DND-41 (cell line): ENCODE data around the gene ATF7IP.
A peak's percentile ranks its signal among the peaks of the same experiment; 100 is the strongest.

Experiments
- ATAC-seq: fragments of 200-7000 bp; cut with Tn5 transposase; 3 replicates; pipeline ENCODE4 v1.9.1; 2021; ENCODE audit warnings: low read depth; ENCODE audit not compliant: insufficient read depth
- DNase-seq: peaks from one replicate; pipeline ENCODE4 v3.0.0-alpha.2; 2020
- H2AFZ ChIP-seq: 2 replicates; pipeline ENCODE4 v1.6.0; 2012; ENCODE audit warnings: low read depth, low read length
- H3K27ac ChIP-seq: 2 replicates; pipeline ENCODE4 v1.5.1; 2012; ENCODE audit warnings: low read length, inconsistent platforms
- H3K27me3 ChIP-seq: fragments of 200-600 bp; sonication (generic); 2 replicates; pipeline ENCODE4 v1.6.0; 2012; ENCODE audit warnings: low read length, mild to moderate bottlenecking, inconsistent platforms; ENCODE audit not compliant: insufficient read depth, poor library complexity
- H3K36me3 ChIP-seq: 2 replicates; pipeline ENCODE4 v1.5.1; 2012; ENCODE audit warnings: low read length, inconsistent platforms; ENCODE audit not compliant: insufficient read depth
- H3K4me1 ChIP-seq: 2 replicates; pipeline ENCODE4 v1.5.1; 2012; ENCODE audit warnings: mild to moderate bottlenecking, low read length; ENCODE audit not compliant: insufficient read depth
- H3K4me2 ChIP-seq: 2 replicates; pipeline ENCODE4 v1.6.0; 2012; ENCODE audit warnings: mild to moderate bottlenecking, moderate library complexity, low read length, inconsistent platforms; ENCODE audit not compliant: insufficient read depth
- H3K4me3 ChIP-seq, 2 experiments: fragments of 200-600 bp in 1 of 2; shearing (Covaris generic) in 1 of 2; 2 replicates each; pipeline ENCODE4 v1.5.1; 2012 to 2016; ENCODE audit warnings: inconsistent platforms in 2 of 2, low read length in 2 of 2, mild to moderate bottlenecking in 2 of 2, low read depth in 1 of 2, moderate library complexity in 1 of 2
- H3K79me2 ChIP-seq: 2 replicates; pipeline ENCODE4 v1.6.0; 2012; ENCODE audit warnings: low read length, inconsistent platforms; ENCODE audit not compliant: insufficient read depth
- H3K9ac ChIP-seq: 2 replicates; pipeline ENCODE4 v1.6.0; 2012; ENCODE audit warnings: low read depth, mild to moderate bottlenecking, inconsistent platforms, low read length, moderate library complexity
- H3K9me3 ChIP-seq: 2 replicates; pipeline ENCODE4 v1.5.1; 2012; ENCODE audit warnings: low read length, moderate library complexity, mild to moderate bottlenecking, inconsistent platforms; ENCODE audit not compliant: insufficient read depth, severe bottlenecking
- H4K20me1 ChIP-seq: 2 replicates; pipeline ENCODE4 v1.6.0; 2012; ENCODE audit warnings: low read length; ENCODE audit not compliant: insufficient read depth
- EZH2 ChIP-seq: IDR thresholded peaks from 3 replicates; pipeline ENCODE4 v1.6.1; 2012; ENCODE audit warnings: borderline replicate concordance, low read depth, mild to moderate bottlenecking, moderate library complexity, low read length, inconsistent platforms; ENCODE audit not compliant: severe bottlenecking
- TF ChIP-seq, protein P1 (sequence below): IDR thresholded peaks from 2 replicates; pipeline ENCODE4 v1.5.1; 2012; ENCODE audit warnings: borderline replicate concordance, low read length, moderate library complexity, mild to moderate bottlenecking; ENCODE audit not compliant: poor library complexity, severe bottlenecking; ENCODE audit errors: extremely low read depth

ATF7IP gene

DNA sequence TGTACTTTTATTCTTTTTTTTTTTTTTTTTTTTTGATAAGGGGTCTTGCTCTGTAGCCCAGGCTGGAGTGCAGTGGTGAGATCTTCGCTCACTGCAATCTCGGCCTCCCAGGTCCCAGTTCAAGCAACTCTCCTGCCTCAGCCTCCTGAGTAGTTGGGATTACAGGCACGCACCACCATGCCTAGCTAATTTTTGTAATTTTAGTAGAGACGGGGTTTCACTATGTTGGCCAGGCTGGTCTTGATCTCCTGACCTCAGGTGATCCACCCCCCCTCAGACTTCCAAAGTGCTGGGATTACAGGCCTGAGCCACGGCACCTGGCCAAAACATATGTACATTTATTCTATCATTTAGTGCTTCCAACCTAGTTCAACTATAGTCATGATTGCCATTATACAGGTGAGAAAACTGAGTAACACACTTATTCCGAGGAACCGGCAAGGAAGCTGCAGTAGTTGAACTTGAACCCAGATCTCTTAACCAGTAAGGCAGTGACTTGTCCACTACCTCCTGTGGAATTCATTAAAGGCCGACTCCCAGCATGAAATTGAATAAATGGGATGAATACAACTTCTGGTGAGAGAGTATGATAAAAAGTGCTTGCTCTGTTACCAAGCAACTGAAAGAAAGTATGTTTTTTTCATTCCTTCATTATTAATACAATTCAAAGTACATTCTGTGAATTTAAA lies 755 bp upstream of the ATF7IP start:
- Histone ChIP-seq H3K79me2 (peaks cover 37% of the 10 kb centered on the region), H3K27me3 (no peaks in the 10 kb centered on the region), H3K4me1 (peaks cover 8% of the 10 kb centered on the region), H3K36me3 (no peaks in the 10 kb centered on the region; the same call in 1 of the 2 replicates), H2AFZ (peak overlapping the region; percentile 65), H3K4me2 (peak overlapping the region; percentile 55), H3K9ac (peak overlapping the region; percentile 62), H4K20me1 (no peaks in the 10 kb centered on the region), H3K9me3 (no peaks in the 10 kb centered on the region), H3K4me3 (peak overlapping the region in 1 of 2 experiments; percentile 59; a peak in 3 of 4 replicates), H3K27ac (peak overlapping the region; percentile 80)
- TF ChIP-seq EZH2 = no peak
- TF ChIP-seq, protein P1, sequence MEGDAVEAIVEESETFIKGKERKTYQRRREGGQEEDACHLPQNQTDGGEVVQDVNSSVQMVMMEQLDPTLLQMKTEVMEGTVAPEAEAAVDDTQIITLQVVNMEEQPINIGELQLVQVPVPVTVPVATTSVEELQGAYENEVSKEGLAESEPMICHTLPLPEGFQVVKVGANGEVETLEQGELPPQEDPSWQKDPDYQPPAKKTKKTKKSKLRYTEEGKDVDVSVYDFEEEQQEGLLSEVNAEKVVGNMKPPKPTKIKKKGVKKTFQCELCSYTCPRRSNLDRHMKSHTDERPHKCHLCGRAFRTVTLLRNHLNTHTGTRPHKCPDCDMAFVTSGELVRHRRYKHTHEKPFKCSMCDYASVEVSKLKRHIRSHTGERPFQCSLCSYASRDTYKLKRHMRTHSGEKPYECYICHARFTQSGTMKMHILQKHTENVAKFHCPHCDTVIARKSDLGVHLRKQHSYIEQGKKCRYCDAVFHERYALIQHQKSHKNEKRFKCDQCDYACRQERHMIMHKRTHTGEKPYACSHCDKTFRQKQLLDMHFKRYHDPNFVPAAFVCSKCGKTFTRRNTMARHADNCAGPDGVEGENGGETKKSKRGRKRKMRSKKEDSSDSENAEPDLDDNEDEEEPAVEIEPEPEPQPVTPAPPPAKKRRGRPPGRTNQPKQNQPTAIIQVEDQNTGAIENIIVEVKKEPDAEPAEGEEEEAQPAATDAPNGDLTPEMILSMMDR = no peak
- DNase-seq (no peak), ATAC-seq (no peak)

DNA sequence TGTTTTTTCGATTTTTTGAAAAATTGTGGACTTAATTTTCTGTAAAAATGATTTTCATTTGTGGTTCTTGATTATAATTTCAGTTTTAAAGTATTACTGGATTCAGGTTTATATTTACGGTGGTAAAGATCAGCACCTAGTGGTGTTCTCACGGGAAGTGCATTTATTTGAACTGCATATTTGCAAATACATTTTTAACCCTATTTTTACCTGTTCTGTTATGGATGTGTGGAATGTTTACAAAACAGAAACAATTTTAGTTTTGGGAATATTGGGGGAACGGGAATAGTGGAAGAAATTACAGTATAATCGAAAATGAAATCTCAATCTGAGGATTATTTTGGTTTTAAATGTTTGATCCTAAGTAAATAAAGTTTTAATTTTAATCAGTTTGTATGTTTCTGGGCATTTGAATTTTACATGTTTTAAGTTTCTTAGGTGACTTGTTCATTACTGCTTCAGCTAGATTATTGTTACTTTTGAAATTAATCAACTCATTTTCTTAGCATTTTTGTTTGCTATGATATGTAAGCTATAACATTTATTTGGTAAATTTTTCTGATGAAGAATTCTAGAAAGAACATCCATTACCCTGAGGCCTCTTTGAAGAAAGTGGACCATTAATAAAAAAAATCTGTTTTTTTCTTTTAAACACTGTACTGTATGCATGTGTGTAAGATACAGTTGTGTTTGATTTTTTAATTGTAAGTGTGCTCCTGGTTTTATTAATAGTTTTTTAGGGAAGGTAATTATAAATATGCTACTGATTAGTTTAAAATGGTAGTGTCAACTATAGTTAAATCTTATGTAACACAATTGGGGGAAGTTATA lies 942 bp downstream of the ATF7IP start:
- H3K9me3 ChIP-seq = no peaks in the 10 kb centered on the region
- TF ChIP-seq, protein P1 = peak; percentile 39
- no peak for TF ChIP-seq EZH2
- H3K36me3 ChIP-seq = no peaks in the 10 kb centered on the region; the same call in 1 of the 2 replicates
- no peaks in the 10 kb centered on the region for H3K27me3 ChIP-seq
- H2AFZ ChIP-seq = no peak overlapping the region; the same call in 1 of the 2 replicates
- ATAC-seq = no peak
- peak overlapping the region; percentile 62 for H3K9ac ChIP-seq
- peaks cover 10% of the 10 kb centered on the region for H3K4me1 ChIP-seq
- H3K79me2 ChIP-seq = peaks cover 52% of the 10 kb centered on the region
- DNase-seq = no peak
- H4K20me1 ChIP-seq = no peaks in the 10 kb centered on the region
- peak overlapping the region; percentile 80 for H3K27ac ChIP-seq
- H3K4me2 ChIP-seq = peak overlapping the region; percentile 65
- peak overlapping the region; percentile 55 to 59 for H3K4me3 ChIP-seq

DNA sequence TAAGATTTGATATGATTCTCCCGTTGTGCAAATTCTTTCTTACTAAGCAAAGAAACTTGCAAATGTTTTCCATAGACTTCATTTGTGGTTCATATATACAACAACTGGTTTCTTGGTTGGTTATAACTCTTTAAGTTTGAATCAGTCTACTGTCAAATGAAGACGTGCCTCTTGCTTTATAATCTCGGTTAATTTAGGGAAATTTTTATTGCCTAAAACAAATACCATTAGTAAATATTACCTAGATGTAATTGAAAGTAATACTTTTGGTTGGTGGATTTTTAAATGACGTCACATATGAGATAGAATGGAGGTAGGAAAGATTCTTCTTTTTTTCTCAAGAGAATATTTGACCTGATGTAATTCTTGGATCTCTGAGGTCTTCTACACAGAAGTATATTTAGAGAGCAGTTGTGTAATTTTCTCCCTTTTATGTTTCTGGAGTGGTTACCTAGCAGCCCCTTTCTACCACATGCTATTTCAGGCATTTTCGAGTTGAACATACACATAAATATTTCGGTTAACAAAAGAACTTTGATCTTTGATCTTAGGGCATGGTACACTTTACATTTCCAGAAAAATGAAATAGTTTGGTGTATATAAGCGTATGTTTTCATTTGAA lies 1.7 kb downstream of the ATF7IP start:
- Histone ChIP-seq H3K9me3 (no peaks in the 10 kb centered on the region), H3K4me2 (peak overlapping the region; percentile 65), H3K27ac (peak overlapping the region; percentile 80), H2AFZ (peak overlapping the region; percentile 67), H3K4me1 (peaks cover 10% of the 10 kb centered on the region), H3K9ac (peak overlapping the region; percentile 62), H3K79me2 (peaks cover 59% of the 10 kb centered on the region), H3K27me3 (no peaks in the 10 kb centered on the region), H3K36me3 (no peaks in the 10 kb centered on the region; the same call in 1 of the 2 replicates), H4K20me1 (no peaks in the 10 kb centered on the region), H3K4me3 (peak overlapping the region; percentile 55 to 59)
- ATAC-seq = 0 out of 3 replicates have a peak, but pooled peaks have one; percentile 11
- no peak for DNase-seq
- no peak for TF ChIP-seq EZH2

DNA sequence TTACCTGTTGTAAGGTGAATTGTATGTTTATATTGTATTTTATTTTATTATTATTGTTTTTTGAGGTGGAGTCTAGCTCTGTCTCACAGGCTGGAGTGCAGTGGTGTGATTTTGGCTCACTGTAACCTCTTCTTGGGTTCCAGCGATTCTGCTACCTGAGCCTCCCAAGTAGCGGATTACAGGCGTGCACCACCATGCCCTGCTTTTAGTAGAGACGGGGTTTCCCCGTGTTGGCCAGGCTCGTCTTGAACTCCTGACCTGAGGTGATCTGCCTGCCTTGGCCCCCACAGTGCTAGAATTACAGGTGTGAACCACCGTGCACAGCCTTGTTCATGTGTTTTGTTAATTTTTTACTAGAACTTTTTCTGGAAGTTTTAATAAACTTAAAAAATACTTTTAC lies 3.8 kb downstream of the ATF7IP start:
- Histone ChIP-seq H3K4me3 (no peak overlapping the region), H2AFZ (no peak overlapping the region), H3K27ac (no peak overlapping the region)

More for the DNA sequence above, 3.8 kb downstream of the ATF7IP start:
- no peaks in the 10 kb centered on the region for H3K9me3 ChIP-seq
- H3K79me2 ChIP-seq = peaks cover 81% of the 10 kb centered on the region
- TF ChIP-seq, protein P1 = no peak
- TF ChIP-seq EZH2 = no peak
- H3K4me1 ChIP-seq = peaks cover 10% of the 10 kb centered on the region
- H3K36me3 ChIP-seq = no peaks in the 10 kb centered on the region; the same call in 1 of the 2 replicates
- no peaks in the 10 kb centered on the region for H3K27me3 ChIP-seq
- DNase-seq (no peak), ATAC-seq (no peak)
- no peak overlapping the region for H3K4me2 ChIP-seq
- H3K9ac ChIP-seq = no peak overlapping the region
- H4K20me1 ChIP-seq = no peaks in the 10 kb centered on the region
